ENCODE measurements around the gene IL36B.

Gene IL36B

DNA sequence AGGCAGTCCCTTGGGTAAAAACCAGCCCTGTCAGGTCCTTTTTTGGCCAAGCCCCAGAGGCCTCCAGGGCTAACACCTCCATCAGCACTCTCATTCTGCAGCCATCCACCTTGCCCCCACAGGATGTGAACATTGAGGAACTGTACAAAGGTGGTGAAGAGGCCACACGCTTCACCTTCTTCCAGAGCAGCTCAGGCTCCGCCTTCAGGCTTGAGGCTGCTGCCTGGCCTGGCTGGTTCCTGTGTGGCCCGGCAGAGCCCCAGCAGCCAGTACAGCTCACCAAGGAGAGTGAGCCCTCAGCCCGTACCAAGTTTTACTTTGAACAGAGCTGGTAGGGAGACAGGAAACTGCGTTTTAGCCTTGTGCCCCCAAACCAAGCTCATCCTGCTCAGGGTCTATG, 22.4 kb upstream of the IL36B start:
- DNase-seq = no peak

DNA sequence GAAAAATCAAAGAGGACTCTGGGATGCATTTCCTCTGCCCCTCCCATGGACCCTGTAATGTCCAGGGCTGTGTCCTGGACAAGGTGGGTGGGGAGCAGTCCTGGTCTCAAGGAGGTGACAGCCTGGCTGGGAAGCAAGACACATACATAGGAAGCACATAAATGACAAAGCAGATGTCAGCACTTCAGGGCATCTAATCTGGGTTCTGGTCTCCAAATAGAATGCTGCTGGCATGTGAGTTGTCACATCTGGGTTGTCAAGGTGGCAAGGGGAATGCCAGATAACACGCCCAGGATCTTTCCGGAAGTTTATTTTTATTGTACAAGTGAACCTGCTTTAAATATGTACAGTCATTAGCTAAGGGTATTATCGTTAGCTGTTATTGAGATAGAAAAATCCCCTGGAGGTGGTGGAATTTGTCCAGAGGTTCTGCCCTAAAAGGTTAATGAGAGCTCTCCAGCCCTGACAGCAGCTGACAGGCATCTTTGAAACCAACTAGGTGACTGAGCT, 20.7 kb upstream of the IL36B start:
- no peak for DNase-seq

DNA sequence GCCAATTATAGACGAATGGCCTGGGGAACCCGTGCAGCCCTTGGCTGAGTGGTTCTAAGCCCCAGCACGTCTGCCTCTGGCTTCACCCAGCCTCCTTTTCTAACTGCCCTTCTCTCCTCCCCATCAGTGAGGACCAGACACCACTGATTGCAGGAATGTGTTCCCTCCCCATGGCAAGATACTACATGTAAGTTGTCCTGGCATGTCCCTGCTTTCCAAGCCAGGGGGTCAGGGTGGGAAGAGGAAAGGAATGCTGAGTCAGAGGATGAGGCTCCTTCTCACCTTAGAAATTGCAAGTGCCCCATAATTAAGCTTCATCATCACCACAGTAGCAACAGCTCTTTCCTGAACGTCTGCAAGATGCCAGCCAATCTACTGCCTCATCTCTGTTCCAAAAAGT, 19.9 kb upstream of the IL36B start:
- DNase-seq = no peak

DNA sequence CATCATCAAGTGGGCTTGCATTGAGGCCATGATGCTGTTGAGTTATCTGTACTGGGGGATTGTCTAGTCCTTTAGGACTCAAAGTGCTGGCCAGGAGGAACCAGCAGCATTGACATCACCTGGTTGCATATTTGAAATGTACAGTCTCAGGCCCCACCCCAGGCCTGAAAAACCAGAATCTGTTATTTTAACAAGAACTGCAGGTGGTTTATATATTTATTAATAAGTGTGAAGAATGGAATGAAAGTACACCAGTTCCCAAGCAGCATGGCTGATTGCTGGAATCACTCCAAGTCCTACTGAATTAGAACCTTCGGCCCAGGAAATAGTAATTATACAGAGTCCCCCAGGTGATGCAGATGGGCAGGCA, 17.9 kb upstream of the IL36B start:
- no peak for DNase-seq

DNA sequence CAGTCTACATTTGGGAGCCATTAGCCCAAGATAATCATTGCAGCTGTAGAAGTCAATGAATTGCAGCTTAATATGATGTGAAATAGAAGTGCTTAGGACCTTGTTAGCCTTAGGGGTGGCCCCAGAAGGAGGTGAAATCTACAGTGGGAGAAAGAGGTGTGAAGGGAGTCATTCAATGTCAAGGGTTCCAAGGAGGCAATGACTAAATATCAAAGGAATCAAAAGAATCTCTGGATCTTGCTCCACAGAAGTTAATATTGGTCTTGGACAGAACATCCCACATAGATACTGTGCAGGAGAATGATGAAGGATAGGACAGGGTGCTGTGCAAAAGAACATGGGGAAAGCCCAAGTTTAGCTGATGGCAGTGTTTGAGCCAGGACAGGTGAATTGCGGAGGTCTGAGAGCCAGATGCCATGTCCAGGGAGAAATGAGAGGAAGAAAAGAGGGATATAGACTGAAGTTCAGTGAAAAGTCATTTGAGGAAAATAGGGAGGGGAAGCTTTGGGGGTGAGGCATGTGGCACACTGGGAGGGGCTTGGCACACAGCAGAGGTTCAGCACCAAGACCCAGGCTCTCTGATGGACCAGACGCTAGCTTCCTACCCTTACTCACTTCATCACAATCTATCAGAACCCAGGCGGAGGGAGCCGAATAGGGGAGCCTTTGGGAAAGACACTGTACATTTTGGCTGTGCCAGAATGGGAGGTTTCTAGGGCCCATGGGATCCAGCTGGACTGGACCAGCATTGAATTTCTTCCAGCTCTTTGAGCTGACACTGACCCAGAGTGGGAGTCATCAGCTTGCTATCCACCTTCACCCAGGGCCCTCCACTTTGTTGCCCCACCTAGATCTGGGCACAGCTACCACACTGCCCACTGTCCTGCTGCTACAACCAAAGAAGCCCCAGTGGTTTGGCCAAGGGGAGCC, 17.3 kb upstream of the IL36B start:
- DNase-seq = no peak

DNA sequence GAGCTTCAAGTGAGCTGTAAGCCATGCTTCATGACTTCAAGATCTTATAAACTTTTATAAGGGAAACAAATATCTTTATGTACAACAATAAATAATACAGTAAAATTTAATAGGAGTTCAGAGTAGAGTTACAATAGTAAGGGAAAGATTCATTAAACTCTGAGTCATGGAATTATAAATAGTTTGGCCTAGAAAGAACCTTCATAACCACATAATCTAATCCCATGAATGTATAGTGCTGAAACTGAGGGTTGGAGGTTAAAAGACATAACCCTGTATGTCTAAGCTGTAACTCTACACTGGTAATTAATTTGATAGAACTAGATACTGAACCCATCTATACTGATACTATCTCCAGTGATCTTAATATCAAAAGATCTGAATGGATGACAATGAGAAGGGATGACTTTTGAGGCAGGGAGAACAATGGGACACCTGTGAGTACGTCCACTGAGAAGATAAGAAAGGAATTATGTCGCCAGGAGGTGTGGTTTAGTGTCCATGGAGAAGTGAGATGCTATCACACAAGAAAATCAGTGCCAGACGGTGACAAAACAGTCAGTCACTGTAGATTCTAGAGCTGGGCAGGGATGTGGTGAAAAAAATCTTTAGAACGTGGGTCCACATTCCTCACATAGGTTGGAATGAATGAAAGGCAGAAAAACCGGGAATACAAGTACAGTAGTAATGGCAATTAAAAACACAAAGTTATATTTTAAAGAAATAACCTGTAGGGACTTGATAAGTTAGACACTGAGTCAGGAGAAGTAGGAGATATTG, 16.2 kb upstream of the IL36B start:
- no peak for DNase-seq

DNA sequence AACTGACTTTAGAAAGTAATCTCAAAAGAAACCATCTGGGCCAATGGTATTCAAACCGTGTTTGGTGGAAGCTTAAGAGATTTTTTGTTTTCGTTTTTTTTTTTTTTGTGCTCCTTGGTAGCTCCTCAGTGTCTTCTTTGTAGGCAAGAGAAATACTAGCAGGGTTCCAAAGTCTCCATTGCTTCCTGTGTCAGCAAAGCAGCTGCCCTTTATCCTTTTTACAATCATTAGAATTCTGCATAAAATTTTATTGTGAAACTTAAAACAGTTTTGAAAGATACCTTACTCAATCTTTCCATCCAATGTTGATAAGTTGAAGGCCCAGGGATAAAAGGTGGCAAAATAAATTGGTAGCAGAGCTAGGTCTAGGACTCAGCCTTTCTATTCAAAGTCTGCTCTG, 15.6 kb upstream of the IL36B start:
- no peak for DNase-seq

DNA sequence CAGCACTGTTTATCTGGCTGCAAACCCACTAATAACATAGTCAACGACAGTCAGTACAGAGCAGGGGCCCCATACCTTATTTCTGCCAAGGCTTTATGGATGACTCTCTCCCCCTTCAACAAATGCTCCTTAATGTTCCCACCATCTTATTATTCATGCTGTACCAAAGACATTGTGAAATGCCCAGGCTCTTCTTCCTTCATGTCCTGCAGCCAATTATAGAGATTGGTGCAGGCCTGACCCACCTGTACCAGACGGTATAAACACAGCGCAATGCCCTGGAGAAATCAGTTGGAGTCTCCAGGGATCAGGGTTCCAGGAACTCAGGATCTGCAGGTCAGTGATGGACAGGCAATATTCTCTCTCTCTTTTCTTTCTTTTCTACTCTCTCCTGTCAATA, 15.0 kb upstream of the IL36B start, which contains the start of gene IL1F10:
Gene IL1F10 (plus strand): TSS at position 290 of the 400 bp plus-strand sequence. CDS start 4,769 bp downstream, outside the sequence.
- no peak for DNase-seq

DNA sequence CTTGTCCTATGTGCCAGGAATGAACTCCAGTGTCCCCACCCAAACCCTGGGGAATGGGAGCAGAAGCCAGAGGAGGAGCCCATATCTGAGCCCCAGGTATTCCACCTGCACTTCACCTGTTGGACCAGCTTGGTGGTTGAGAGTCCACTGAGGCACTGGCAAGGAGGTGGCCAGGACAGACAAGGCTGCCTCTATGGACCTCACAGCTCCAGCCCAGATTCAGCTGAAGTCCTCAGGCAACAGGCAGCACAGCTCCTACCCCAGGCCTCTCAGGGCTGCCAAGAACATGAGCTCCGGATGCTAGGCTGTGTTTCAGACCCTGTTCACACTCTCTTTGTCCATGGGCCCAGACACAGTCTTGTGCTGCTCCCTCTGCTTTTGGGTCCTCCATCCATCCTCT, 12.2 kb upstream of the IL36B start:
- no peak for DNase-seq

DNA sequence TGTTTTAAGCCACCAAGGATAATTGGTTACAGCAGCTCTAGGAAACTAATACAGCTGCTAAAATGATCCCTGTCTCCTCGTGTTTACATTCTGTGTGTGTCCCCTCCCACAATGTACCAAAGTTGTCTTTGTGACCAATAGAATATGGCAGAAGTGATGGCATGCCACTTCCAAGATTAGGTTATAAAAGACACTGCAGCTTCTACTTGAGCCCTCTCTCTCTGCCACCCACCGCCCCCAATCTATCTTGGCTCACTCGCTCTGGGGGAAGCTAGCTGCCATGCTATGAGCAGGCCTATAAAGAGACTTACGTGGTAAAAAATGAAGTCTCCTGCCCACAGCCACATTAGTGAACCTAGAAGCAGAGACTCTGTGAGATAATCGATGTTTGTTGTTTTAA, 11.6 kb upstream of the IL36B start:
- no peak for DNase-seq

DNA sequence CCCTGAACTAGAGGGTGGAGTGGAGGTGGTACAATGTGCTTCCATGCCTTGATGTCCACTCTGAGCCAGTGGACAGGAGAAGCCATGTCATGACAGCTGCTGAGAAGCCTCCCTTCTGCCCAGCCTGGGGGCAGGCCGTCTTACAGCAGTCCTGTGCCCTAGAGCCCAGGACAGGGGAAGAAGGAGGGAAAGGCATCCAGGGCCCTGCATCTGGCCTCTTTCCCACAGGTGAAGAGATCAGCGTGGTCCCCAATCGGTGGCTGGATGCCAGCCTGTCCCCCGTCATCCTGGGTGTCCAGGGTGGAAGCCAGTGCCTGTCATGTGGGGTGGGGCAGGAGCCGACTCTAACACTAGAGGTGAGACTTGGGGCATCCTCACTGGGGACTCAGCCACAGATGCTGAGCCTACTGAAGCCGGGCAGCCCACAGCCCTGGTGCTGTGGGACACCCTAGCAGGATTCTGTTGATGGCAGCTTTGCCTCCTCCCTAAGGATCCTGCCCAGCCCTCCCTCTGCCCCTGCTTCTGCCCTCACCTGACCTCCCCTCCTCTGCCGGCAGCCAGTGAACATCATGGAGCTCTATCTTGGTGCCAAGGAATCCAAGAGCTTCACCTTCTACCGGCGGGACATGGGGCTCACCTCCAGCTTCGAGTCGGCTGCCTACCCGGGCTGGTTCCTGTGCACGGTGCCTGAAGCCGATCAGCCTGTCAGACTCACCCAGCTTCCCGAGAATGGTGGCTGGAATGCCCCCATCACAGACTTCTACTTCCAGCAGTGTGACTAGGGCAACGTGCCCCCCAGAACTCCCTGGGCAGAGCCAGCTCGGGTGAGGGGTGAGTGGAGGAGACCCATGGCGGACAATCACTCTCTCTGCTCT, 9.5 kb upstream of the IL36B start:
- DNase-seq = no peak

DNA sequence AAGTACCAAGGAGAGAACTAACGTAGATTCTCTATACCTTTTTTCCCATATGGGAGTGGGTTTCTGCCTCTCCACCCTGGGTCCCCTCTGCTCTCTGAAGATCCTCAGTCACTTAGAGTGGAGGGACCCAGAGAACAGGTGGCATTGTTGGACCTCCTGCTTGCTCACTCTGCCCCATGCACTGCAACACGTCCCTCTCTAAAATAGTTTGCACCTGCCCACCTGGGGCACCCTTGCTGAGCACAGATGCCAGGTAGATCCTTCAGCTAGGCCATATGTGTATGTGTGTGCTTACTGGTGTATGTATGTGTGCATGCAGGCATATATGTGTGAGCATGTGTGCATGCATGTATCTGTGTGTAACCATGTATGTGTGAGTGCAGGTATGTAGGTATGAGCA, 8.6 kb upstream of the IL36B start:
- no peak for DNase-seq

DNA sequence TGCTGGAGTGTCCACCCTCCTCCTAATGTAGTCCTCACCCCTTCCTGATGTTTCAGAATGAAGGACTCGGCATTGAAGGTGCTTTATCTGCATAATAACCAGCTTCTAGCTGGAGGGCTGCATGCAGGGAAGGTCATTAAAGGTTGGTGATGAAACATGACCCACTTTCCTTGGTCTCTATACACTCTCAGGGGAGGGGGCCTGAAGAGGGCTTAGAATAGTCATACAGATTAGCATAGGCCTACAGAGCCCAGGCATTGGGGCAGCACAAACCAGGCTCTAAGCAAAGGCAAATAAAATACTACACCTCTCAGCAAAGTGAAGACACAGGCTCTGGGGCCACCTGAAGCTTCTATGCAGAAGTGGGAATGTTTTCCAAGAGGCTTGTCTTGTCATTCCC, 8.1 kb upstream of the IL36B start:
- no peak for DNase-seq

DNA sequence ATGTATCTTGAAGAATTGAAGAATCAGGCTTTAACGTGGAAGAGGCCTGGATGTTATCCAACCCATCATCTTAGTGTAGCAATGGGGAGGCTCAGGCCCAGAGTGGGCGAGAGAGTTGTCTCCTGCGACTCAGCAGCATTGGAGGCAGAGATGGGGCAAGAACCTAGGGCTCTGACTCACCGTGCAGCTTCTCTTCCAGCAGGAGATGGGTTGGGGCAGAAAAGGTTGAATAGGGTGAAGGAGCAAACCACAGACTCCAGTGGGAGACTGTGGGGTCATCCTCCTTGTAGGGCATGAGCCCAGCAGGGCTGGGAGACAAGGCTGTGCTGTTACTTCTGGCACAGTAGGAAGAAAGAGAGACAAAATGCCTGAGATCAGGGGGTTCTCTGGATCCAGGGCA, 7.7 kb upstream of the IL36B start:
- DNase-seq = no peak

DNA sequence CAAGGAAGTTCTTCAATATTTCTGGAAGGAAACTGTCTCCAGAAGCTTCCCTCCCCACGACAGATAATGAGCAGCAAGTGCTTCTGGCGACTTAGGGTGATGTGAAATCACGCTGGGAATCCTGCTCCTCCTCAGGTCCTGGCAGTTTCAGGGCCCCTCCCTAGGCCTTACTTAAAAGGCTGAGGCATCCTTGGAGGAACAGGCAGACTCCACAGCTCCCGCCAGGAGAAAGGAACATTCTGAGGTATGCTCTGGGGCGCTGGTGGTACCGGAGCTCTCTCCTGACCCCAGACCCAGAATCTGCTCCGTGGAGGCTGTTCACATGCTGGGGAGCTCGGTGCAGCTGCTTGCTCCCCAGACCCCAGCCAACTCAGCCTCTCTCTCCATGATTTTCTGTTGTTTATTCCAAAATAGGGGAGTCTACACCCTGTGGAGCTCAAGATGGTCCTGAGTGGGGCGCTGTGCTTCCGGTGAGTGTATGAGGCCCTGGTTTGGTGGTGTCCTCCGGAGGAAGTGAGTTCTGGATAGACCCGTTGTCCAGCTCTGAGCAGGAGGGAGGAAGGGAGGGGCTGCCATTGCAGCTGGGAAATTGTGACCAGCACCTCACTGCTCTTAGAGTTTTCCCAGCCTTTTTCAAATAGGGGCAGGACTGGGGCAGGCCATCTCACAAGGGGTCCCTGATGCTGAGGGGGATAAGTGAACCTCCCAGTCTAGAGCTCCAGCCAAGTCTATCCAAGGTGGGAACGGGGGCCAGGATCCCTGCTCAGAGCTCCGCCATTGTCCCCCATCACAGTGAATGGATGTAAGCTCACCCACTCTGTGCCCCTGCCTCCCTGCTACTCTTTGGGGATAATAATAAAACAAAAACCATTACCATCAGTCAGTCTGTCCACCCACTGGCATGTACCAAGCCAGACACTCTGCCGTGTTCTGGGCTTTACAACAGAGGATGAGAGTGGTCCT, 6.6 kb upstream of the IL36B start, which contains the start of gene IL36RN:
Gene IL36RN (plus strand): TSS at position 201 of the 963 bp plus-strand sequence. CDS start 241 bp downstream, at position 442.
- no peak for DNase-seq

DNA sequence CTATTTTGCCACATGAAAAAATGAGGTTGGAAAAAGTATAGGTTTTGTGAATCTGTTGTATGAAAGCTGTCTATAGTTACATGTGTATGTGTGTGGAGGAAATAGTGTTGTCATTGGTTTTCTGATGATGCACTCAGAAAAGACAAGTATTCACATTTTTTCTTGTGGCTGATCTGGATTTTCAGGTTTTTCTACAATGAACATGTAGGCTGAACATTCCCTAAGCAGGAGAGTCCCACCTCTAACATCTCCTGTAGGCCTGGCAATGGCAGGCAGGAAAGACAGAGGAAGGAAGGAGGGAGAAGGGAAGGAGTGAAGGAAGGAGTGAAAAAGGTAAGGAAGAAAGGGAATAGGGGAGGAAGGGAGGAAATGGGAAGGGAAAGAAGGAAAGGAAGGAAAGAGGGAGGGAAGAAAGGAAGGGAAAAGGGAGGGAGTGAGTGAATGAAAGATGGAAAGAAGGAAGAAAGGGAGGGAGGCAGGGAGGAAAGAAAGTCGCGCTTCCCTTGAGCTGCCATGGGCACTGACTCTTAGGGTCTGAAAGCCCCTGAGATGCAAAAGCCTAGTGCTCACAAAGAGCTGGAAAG, 5.8 kb upstream of the IL36B start:
- DNase-seq = no peak

DNA sequence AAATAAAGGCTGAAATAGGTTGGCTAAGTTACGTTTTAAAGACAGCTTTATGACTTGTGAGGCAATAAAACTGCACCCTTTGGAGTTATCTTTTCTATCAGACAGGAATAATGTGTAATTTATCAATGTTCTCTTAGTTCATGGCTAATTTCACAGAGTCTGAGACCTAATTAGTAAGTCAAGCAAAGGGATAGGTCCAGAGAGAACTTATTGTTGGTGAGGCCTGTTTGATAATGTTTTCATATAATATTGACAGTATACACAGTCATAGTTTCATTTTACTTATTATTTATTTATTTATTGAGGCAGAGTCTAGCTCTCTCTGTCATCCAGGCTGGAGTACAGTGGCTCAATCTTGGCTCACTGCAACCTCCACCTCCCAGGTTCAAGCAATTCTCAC, 4.5 kb upstream of the IL36B start:
- no peak for DNase-seq

DNA sequence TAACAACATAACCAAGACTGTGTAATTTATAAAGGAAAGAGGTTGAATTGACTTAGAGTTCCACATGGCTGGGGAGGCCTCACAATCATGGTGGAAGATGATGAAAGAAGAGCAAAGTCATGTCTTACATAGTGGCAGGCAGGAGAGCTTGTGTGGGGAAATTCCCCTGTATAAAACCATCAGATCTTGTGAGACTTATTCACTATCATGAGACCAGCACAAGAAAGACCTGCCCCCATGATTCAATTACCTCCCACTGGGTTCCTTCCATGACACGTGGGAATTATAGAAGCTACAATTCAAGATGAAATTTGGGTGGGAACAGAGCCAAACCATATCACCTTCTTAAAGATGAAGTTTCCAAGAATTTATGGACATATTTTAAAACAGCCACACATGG, 3.9 kb upstream of the IL36B start:
- no peak for DNase-seq

DNA sequence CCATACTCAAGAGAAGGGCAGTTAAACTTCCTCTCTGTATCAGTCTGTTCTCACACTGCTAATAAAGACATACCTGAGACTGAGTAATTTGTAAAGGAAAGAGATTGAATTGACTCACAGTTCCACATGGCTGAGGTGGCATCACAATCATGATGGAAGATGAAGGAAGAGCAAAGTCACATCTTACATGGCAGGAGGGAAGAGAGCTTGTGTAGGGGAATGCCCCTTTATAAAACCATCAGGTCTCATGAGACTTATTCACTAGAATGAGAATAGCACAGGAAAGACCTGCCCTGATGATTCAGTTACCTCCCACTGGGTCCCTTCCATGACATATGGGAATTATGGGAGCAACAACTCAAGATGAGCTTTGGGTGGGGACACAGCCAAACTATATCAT, 1.4 kb upstream of the IL36B start:
- no peak for DNase-seq

DNA sequence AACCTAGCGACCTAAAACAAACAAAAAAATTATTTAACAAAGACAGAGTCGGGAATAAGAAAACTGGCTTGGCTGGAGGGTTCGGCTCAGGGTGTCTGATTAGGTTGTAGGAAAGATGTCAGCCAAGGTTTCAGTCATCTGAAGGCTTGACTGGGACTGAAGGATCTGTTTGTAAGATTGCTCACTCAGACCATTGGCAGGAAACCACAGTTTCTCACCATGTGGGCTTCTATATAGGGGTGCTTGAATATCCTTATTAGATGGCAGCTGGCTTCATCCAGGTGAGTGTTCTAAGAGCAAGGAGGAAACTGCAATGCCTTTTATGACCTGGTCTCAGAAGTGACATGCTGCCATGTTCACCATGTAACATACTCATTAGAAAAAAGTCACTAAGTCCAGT, 999 bp upstream of the IL36B start:
- DNase-seq = no peak

Measured in hematopoietic multipotent progenitor cell treated with erythropoietin and hydrocortisone succinate and interleukin-3 and kit ligand, for 4 days (in vitro differentiated cells).